ENCODE measurements around the gene OPN1MW.

DNA sequence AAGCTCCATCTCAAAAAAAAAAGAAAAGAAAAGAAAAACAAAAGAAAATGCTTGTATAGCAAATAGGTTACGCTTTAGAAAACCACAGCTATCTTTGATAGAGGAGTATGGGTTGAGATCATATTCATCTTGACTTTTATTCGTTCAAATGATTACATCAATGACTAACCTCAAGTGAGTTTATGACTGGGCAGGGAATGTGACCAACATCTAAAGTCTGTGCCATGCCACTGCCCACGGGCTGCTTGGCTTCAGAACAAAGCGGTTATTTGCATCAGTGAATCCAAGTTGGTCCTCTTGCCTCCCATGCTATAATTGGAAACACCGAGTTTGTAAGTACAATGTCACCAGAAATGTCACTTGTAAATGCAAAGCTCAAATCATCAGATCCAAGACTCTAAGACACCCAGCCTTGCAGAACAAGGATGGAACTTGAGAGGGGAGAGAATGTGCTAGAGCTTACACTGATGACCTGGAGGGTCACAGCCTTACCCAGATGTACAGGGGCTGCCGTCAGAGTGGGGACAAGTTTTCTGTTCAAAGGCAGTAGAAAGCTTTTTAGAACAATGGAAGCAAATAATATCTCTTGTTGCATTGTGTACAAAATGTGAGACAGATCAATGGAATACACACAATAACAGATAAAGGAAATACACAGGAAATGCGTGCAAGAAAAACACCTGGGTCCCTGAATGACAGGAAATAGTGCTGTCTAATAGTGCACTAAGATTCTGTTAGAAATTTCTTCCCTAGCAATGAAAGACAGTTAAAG, 46.8 kb upstream of the OPN1MW start:
- TF ChIP-seq, protein P1, sequence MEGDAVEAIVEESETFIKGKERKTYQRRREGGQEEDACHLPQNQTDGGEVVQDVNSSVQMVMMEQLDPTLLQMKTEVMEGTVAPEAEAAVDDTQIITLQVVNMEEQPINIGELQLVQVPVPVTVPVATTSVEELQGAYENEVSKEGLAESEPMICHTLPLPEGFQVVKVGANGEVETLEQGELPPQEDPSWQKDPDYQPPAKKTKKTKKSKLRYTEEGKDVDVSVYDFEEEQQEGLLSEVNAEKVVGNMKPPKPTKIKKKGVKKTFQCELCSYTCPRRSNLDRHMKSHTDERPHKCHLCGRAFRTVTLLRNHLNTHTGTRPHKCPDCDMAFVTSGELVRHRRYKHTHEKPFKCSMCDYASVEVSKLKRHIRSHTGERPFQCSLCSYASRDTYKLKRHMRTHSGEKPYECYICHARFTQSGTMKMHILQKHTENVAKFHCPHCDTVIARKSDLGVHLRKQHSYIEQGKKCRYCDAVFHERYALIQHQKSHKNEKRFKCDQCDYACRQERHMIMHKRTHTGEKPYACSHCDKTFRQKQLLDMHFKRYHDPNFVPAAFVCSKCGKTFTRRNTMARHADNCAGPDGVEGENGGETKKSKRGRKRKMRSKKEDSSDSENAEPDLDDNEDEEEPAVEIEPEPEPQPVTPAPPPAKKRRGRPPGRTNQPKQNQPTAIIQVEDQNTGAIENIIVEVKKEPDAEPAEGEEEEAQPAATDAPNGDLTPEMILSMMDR (IDR thresholded peaks at IDR 0.05), result no peak
- no peak for TF ChIP-seq EP300 (IDR thresholded peaks at IDR 0.05)
- TF ChIP-seq POLR2A (IDR thresholded peaks at IDR 0.05), result no peak
